ENCODE measurements around the gene ATP8A1. TPM values are rescaled to one million over a fixed set of nuclear protein-coding genes. Genes with fewer than 3 reads are reported as not detected.

Gene ATP8A1
- total RNA-seq, 1 experiment from 2014 or later = 0.42 TPM

DNA sequence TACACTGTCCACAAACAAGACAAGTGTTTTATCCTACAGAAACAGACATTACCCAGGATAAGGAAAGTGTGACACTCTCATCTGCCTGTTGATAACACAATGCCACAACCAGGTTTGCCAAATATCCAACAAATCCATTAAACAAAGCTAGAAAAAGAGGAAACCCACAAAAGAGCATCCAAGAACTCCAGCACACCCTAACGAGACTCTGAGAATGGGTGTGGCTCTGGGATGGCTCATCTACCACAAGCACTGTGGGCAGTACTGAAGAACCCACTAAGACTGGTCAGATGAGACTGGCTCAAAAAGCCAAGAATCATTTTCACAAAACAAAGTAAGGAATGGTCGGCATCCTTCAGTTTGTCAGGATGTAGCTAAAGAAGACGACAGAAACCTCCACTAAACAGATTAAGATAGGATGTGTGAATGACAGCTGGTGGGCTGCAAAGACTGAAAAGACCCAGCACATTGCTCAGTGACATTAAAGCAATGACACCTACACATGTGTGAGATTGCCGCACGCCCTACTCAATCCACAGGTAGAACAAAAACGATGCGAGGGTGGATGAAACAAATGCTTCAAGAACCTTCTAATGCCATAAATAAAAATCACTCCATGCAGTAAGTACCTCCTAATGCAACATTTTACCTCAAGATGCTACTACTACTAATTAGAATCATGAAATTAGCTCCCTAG lies 14.7 kb downstream of the ATP8A1 start:
- Histone ChIP-seq H3K27me3 (replicated peaks) (no peaks in the 10 kb centered on the region), H3K4me3 (no peak overlapping the region), H3K4me1 (replicated peaks) (no peaks in the 10 kb centered on the region), H3K36me3 (no peaks in the 10 kb centered on the region), H3K27ac (no peak overlapping the region), H3K9me3 (replicated peaks) (no peaks in the 10 kb centered on the region)
- DNase-seq (ENCODE audit: low read depth in 1 of 2, low spot score in 2 of 2) = no peak

DNA sequence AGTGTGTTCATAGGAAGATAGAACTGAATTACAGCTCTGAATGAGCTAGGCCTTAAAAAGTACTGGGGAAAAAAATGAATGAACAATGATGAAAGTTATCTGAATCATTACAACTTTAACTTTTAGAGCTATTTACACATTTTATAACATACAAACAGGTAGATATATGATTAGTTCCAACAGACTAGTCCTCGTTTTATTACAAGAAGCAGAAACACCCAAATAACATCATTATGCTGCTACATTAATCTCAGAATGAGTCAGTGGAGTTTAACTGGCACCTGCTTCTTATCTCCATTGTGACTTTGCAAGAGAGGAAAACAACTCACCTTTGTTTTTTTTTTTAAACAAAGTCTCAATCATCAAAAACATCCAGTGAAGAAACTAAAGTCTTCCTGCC lies 15.2 kb downstream of the ATP8A1 start:
- Histone ChIP-seq H3K9me3 (replicated peaks) (no peaks in the 10 kb centered on the region), H3K27me3 (replicated peaks) (no peaks in the 10 kb centered on the region), H3K4me1 (replicated peaks) (no peaks in the 10 kb centered on the region), H3K4me3 (no peak overlapping the region), H3K27ac (no peak overlapping the region), H3K36me3 (no peaks in the 10 kb centered on the region)
- DNase-seq (ENCODE audit: low read depth in 1 of 2, low spot score in 2 of 2) = no peak

DNA sequence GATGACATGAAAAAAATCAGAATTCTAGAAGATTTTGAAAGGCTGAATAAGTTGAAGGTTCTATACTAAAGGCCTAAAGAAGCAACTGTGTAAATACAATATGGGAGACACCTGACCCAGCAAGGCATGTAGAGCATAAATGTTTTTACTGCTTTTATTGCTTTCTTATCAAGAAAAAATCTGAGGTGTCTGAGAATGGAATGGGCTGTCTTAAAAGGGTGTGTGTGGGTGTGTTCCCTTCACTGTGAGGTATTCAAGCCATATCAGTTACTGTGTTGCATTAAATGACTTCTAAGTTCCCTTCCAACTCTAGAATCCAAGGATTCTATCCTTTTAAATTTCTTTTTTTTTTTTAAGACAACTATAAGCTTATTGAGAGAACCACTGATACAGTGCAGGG lies 15.7 kb downstream of the ATP8A1 start:
- Histone ChIP-seq H3K9me3 (replicated peaks) (no peaks in the 10 kb centered on the region), H3K4me1 (replicated peaks) (no peaks in the 10 kb centered on the region), H3K27me3 (replicated peaks) (no peaks in the 10 kb centered on the region), H3K36me3 (no peaks in the 10 kb centered on the region), H3K4me3 (no peak overlapping the region), H3K27ac (no peak overlapping the region)
- DNase-seq (ENCODE audit: low read depth in 1 of 2, low spot score in 2 of 2) = no peak

DNA sequence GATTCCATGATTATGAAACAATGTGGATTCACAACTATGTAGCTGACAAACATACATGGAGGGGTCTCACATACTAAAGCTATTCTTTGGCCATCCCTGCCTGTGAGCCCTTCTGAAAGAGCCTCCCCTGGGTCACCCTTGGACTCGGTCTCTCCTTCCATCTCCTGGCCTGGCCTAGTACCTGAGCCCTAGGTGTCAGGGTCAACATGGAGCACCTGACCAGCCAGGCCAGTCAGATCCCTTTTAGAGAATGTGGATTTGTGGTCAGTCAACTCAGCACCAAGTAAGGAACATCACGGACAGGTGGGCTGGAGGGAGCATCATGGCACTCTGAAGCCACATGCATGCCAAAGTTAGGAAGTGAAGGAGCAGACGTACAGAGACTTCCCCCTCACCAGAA lies 16.3 kb downstream of the ATP8A1 start:
- Histone ChIP-seq H3K27ac (no peak overlapping the region), H3K4me1 (replicated peaks) (no peaks in the 10 kb centered on the region), H3K27me3 (replicated peaks) (no peaks in the 10 kb centered on the region), H3K9me3 (replicated peaks) (no peaks in the 10 kb centered on the region), H3K36me3 (no peaks in the 10 kb centered on the region), H3K4me3 (no peak overlapping the region)
- DNase-seq (ENCODE audit: low read depth in 1 of 2, low spot score in 2 of 2) = no peak

DNA sequence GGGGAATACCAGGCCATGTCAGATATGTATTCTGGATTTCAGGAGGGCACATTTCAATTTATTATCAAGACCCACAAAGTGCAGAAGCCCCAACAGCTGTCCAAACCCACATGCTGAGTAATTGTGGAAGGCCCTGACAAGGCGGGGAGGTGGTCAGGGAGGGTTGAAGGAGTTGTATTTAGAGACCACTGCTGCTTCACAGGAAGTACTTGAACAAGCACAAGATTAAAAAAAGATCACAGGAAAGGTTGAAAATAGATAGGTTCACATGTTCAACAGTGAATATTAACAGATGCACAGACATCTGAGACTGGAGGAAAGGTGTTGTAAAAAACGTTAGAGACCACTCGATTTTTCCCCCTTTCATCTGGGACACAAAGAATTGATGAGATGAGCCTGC lies 17.9 kb downstream of the ATP8A1 start:
- DNase-seq (ENCODE audit: low read depth in 1 of 2, low spot score in 2 of 2) = no peak
- H3K4me1 ChIP-seq (replicated peaks) = no peaks in the 10 kb centered on the region
- H3K27ac ChIP-seq = no peak overlapping the region

DNA sequence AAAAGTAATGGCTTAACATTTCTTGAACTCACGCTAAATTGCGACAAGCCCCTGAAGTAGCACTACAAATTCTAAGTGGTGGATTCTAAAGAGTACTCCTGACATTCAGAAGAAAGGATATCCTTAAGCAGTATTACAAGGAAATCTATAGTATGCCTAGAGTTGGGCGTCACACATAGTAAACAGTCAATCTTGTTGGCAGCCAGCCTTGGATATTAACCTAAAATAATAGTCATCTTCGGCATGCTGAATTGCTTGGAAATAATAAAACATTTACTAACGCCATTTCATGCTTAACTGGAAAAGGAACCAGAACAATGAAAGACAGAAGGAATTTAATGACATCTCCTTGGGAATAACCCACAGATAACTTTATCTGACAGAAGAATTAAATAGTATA lies 18.6 kb downstream of the ATP8A1 start:
- Histone ChIP-seq H3K27ac (no peak overlapping the region), H3K4me1 (replicated peaks) (no peaks in the 10 kb centered on the region), H3K27me3 (replicated peaks) (no peaks in the 10 kb centered on the region), H3K36me3 (no peaks in the 10 kb centered on the region), H3K4me3 (no peak overlapping the region), H3K9me3 (replicated peaks) (no peaks in the 10 kb centered on the region)
- no peak for DNase-seq (ENCODE audit: low read depth in 1 of 2, low spot score in 2 of 2)

More for the DNA sequence above, 17.9 kb downstream of the ATP8A1 start:
- Histone ChIP-seq H3K4me3 (no peak overlapping the region), H3K9me3 (replicated peaks) (no peaks in the 10 kb centered on the region), H3K36me3 (no peaks in the 10 kb centered on the region), H3K27me3 (replicated peaks) (no peaks in the 10 kb centered on the region)

DNA sequence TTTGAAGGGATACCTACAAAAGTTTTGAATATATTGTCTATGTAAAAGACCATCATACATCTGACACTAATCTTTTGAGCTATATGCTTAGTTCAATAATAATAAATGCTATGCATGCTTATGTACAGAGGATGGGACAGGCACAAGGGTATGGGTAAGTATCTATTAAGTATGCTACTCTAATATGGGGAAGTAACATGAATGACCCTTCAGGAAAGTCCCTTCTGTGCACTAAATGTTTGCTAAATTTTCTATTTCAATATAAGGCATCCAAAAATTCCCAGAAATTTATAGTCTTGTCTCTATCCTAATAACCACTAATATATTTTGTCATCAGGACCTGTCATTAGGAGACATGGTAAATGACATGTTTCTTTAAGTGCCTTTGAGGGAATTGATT lies 19.0 kb downstream of the ATP8A1 start:
- H3K36me3 ChIP-seq = no peaks in the 10 kb centered on the region
- no peaks in the 10 kb centered on the region for H3K27me3 ChIP-seq (replicated peaks)
- H3K9me3 ChIP-seq (replicated peaks) = no peaks in the 10 kb centered on the region
- no peak for DNase-seq (ENCODE audit: low read depth in 1 of 2, low spot score in 2 of 2)
- H3K4me3 ChIP-seq = no peak overlapping the region
- H3K4me1 ChIP-seq (replicated peaks) = no peaks in the 10 kb centered on the region
- H3K27ac ChIP-seq = no peak overlapping the region

DNA sequence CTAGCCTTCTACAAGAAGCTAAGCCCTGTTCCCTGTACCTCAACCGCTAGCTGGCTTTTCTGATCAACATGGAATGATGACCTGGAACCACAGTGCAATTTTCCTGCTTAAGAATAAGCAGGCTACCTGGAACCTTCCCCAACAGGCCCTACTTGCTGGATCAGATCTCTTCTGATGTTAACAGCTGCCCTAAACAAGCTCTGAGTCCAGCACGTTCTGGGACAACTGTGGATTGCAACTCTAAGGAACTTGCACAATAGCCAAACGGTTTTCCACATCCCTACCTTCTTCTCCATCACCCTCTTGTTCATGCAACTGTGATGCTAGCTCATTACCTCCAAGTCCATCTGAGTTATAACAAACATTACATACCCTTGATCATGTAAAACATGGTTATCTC lies 19.8 kb downstream of the ATP8A1 start:
- Histone ChIP-seq H3K4me3 (no peak overlapping the region), H3K36me3 (no peaks in the 10 kb centered on the region), H3K27me3 (replicated peaks) (no peaks in the 10 kb centered on the region), H3K27ac (no peak overlapping the region), H3K9me3 (replicated peaks) (no peaks in the 10 kb centered on the region), H3K4me1 (replicated peaks) (no peaks in the 10 kb centered on the region)
- DNase-seq (ENCODE audit: low read depth in 1 of 2, low spot score in 2 of 2) = no peak

DNA sequence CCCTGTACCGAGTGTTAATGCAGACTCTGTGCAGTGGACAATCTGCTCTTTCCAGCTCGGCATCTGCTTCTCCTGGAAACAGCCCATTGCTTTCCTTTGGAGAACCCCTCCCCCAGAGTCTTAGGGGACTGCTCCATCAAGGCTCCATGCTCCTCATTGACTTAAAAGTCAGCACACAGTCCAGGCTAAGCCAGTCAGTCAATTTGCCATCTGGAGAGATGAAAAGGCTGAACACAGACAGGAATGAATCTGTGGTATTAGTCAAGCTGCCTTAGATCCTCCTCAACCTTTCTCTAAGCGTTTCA lies 20.3 kb downstream of the ATP8A1 start:
- Histone ChIP-seq H3K4me1 (replicated peaks) (no peaks in the 10 kb centered on the region), H3K9me3 (replicated peaks) (no peaks in the 10 kb centered on the region), H3K27me3 (replicated peaks) (no peaks in the 10 kb centered on the region), H3K36me3 (no peaks in the 10 kb centered on the region), H3K4me3 (no peak overlapping the region), H3K27ac (no peak overlapping the region)
- DNase-seq (ENCODE audit: low read depth in 1 of 2, low spot score in 2 of 2) = no peak

DNA sequence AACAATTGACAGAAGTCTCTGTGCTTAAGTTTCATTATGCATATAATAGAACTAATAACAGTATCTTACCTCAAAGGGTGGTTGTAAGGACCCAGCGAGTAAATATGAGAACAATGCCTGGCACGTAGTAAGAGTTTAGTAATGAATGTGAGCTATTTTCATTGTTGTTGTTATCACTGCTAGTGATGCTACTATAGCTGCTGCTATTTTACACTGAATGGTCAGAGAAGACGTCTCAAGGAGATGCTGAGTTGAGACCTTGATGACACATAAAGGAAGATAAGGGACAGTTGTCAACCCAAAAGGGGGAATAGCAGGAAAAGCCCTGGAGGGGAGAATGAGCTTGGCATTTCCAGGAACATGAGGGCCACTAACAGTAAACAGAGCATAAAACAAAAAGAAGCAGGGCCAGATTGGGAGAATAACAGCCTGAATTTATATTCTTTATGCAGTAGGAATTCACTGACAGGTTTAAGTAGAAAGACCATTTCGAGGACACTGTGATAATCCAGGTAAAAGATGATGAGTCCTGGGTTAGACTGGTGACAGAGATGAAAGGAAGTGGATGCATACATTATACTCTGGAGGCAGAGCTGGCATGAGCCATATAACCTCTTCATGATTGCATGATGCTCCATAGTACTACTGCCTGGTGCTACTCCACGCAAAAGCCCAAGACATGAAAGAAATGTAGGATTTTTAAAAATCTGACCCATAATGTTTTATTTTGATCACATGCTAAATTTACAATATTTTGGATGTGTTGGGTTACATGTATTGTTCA lies 23.1 kb downstream of the ATP8A1 start:
- DNase-seq (ENCODE audit: low read depth in 1 of 2, low spot score in 2 of 2) = no peak
- Histone ChIP-seq H3K4me1 (replicated peaks) (no peaks in the 10 kb centered on the region), H3K27me3 (replicated peaks) (no peaks in the 10 kb centered on the region), H3K9me3 (replicated peaks) (no peaks in the 10 kb centered on the region), H3K36me3 (no peaks in the 10 kb centered on the region), H3K4me3 (no peak overlapping the region), H3K27ac (no peak overlapping the region)

DNA sequence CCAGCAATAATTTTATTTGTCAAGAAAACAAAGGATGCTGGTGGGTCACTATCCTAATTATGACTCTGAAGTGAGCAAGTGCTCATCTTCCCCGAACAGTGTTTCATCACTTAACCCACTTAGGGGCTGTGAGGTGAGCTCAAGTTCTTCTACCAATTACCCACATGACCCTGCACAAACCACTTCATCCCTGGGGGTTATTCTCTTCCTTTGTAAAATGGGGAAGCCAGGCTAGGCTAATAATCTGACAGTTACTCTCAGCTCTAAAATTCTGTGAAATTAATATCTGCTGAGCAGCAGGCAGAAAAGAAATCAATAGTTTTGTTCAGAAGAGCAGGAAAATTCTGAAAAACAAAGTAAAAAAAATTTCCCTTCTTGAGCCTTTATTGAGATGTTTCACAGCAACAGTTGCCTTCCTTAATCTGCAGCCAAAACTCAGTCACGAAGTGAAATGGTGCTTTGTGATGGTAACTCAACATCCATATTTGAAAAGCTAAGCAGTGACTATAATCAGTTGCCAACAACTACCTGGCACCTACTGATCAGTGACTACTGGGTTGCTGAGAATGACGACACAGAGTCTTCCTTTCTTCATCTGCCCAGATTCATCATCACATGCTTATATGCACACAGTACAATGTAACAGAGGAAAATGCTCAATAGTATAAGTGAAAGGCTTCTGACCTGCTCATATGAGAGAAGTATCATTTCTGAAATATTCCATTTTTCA lies 24.1 kb downstream of the ATP8A1 start:
- no peak for DNase-seq (ENCODE audit: low read depth in 1 of 2, low spot score in 2 of 2)
- Histone ChIP-seq H3K27ac (no peak overlapping the region), H3K27me3 (replicated peaks) (no peaks in the 10 kb centered on the region), H3K9me3 (replicated peaks) (no peaks in the 10 kb centered on the region), H3K36me3 (no peaks in the 10 kb centered on the region), H3K4me1 (replicated peaks) (no peaks in the 10 kb centered on the region), H3K4me3 (no peak overlapping the region)

DNA sequence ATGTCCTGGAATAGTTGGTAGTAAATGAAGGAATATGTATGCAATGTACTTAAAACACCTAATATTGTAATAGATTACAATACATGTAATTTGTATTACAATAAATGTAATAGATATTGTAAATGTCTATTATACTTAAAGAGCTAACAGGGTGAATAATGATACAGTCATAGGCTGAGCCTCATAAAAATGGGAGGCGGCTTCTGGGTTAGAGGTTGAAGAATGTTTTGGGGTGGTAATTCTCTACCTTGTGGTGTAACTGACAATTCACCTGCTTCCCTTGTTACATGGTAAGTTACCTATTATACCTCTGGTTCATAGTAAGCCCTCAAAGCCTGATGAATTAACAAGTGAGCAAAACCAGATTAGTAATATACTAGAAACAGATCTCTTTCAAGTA lies 26.0 kb downstream of the ATP8A1 start:
- H3K27ac ChIP-seq = no peak overlapping the region
- DNase-seq (ENCODE audit: low read depth in 1 of 2, low spot score in 2 of 2) = no peak
- H3K4me3 ChIP-seq = no peak overlapping the region
- H3K27me3 ChIP-seq (replicated peaks) = no peaks in the 10 kb centered on the region
- H3K9me3 ChIP-seq (replicated peaks) = no peaks in the 10 kb centered on the region
- H3K4me1 ChIP-seq (replicated peaks) = no peaks in the 10 kb centered on the region
- no peaks in the 10 kb centered on the region for H3K36me3 ChIP-seq

DNA sequence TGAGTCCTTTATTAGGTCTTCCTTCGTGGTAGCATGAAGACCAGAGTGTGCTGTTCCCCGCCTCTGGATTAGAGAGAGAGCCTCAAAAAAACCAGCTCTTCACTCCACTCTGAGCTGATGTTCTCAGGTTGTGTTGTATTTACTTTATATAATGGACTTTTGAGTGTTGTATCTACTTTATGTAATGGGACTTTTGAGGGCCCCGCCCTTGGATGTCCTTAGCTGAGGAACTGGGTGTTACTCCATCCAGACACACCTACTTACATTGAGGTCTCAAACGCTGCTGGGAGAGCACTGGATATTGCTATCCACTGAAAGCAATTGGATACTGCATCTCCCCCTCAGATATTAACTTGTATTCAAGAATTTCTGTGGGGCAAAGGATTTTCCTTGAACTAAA lies 28.2 kb downstream of the ATP8A1 start:
- H3K9me3 ChIP-seq (replicated peaks) = no peaks in the 10 kb centered on the region
- no peak overlapping the region for H3K27ac ChIP-seq
- H3K27me3 ChIP-seq (replicated peaks) = no peaks in the 10 kb centered on the region
- DNase-seq (ENCODE audit: low read depth in 1 of 2, low spot score in 2 of 2) = no peak
- no peaks in the 10 kb centered on the region for H3K4me1 ChIP-seq (replicated peaks)
- no peak overlapping the region for H3K4me3 ChIP-seq
- H3K36me3 ChIP-seq = no peaks in the 10 kb centered on the region

DNA sequence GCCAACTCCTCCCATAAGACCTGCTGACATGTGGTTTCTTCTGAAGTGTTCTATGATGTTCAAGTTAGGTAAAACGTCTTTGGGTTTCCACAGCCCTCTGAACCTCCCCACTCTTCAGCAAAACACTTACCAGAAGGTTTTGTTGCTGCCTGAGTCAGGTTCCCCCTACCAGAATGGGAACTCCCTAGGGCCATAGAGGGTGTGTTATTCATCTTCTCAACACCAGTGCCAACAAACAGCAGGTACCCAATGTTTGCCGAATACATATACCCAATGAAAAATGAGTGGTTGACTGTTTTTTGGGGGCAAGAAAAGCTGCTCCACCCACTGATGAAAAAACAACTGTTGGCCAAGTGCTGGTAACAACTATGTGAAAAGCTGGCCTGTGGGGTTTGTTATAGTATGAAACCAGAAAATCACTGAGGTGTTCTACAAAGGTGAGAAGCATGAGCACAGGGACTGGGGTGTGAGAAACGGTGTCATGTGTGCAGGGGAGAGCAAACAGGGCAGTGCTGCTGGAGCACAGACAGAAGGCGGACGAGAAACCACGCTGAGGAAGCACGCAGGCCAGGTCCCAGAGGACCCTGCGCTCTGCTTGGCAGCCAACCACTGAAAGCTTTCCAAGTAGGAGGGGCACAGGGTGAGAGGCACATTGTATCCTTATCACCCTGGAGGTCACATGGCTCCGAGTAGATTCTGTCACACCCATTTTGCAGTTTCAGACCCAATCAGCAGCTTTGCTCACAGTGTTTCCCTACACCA lies 28.8 kb downstream of the ATP8A1 start:
- Histone ChIP-seq H3K36me3 (no peaks in the 10 kb centered on the region), H3K4me3 (no peak overlapping the region), H3K4me1 (replicated peaks) (no peaks in the 10 kb centered on the region), H3K27ac (no peak overlapping the region), H3K27me3 (replicated peaks) (no peaks in the 10 kb centered on the region), H3K9me3 (replicated peaks) (no peaks in the 10 kb centered on the region)
- DNase-seq (ENCODE audit: low read depth in 1 of 2, low spot score in 2 of 2) = no peak

Data from SJSA1 (cell line).